ENCODE results near the gene P4HB.

DNA sequence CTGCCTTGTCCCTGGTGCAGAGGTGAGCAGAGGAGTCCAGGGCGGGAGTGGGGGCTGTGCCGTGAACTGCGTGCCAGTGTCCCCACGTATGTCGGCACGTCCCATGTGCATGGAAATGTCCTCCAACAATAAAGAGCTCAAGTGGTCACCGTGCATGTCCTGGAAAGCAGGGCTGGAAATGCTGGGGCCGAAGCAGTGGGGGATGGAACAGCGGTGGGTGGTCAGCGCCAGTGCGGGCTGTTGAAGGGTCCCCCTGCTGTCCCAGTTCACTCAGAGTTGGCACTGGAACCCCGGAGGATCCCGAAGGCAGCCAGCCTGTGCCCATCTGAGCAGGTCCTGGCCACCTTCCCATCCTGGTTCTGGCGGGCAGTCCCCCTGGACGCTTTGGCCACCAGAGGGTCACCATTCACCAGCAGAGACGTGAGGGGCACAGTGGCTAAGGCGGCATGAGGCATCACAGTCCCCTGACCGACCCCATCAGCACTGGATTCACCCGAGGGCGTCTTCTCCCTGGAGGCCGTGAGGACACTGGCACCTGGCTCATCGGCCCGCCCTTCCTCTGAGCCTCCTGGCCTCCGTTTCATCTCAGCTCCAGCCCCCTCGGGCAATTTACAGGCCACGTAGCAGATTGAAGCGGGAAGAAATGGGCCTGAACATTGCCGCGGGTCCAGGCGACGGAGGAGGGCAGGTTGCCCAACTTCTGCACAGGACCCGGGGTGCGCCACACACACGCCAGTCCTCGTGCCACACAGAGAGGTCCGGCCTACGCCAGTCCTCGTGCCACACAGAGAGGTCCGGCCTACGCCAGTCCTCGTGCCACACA is 46.3 kb downstream of the P4HB start:
- TF ChIP-seq, protein P1, sequence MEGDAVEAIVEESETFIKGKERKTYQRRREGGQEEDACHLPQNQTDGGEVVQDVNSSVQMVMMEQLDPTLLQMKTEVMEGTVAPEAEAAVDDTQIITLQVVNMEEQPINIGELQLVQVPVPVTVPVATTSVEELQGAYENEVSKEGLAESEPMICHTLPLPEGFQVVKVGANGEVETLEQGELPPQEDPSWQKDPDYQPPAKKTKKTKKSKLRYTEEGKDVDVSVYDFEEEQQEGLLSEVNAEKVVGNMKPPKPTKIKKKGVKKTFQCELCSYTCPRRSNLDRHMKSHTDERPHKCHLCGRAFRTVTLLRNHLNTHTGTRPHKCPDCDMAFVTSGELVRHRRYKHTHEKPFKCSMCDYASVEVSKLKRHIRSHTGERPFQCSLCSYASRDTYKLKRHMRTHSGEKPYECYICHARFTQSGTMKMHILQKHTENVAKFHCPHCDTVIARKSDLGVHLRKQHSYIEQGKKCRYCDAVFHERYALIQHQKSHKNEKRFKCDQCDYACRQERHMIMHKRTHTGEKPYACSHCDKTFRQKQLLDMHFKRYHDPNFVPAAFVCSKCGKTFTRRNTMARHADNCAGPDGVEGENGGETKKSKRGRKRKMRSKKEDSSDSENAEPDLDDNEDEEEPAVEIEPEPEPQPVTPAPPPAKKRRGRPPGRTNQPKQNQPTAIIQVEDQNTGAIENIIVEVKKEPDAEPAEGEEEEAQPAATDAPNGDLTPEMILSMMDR (IDR thresholded peaks at IDR 0.05; ENCODE audit: poor library complexity, severe bottlenecking), result no peak
- TF ChIP-seq MXI1 (conservative IDR thresholded peaks at IDR 0.05; ENCODE audit: poor library complexity, severe bottlenecking), result no peak
- TF ChIP-seq RAD21 (conservative IDR thresholded peaks at IDR 0.05), result no peak
- TF ChIP-seq, protein P2, sequence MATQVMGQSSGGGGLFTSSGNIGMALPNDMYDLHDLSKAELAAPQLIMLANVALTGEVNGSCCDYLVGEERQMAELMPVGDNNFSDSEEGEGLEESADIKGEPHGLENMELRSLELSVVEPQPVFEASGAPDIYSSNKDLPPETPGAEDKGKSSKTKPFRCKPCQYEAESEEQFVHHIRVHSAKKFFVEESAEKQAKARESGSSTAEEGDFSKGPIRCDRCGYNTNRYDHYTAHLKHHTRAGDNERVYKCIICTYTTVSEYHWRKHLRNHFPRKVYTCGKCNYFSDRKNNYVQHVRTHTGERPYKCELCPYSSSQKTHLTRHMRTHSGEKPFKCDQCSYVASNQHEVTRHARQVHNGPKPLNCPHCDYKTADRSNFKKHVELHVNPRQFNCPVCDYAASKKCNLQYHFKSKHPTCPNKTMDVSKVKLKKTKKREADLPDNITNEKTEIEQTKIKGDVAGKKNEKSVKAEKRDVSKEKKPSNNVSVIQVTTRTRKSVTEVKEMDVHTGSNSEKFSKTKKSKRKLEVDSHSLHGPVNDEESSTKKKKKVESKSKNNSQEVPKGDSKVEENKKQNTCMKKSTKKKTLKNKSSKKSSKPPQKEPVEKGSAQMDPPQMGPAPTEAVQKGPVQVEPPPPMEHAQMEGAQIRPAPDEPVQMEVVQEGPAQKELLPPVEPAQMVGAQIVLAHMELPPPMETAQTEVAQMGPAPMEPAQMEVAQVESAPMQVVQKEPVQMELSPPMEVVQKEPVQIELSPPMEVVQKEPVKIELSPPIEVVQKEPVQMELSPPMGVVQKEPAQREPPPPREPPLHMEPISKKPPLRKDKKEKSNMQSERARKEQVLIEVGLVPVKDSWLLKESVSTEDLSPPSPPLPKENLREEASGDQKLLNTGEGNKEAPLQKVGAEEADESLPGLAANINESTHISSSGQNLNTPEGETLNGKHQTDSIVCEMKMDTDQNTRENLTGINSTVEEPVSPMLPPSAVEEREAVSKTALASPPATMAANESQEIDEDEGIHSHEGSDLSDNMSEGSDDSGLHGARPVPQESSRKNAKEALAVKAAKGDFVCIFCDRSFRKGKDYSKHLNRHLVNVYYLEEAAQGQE (IDR thresholded peaks at IDR 0.05; ENCODE audit: borderline replicate concordance), result no peak
- no peak for TF ChIP-seq SMC3 (conservative IDR thresholded peaks at IDR 0.05; ENCODE audit: poor library complexity)
- TF ChIP-seq TAF1 (IDR thresholded peaks at IDR 0.05; ENCODE audit: low read depth), result no peak
- TF ChIP-seq POLR2AphosphoS5 (IDR thresholded peaks at IDR 0.05), result no peak
- no peak for TF ChIP-seq EZH2 (IDR thresholded peaks at IDR 0.05; ENCODE audit: borderline replicate concordance, insufficient read depth, low read length, poor library complexity, severe bottlenecking)
- TF ChIP-seq EP300 (conservative IDR thresholded peaks at IDR 0.05; ENCODE audit: poor library complexity, severe bottlenecking), result no peak
